SK-N-MC (cell line): Measurements from ENCODE around the gene ZNF19.

ENCODE experiments used
- EZH2 ChIP-seq: fragments of 200-600 bp; sonication (generic); IDR thresholded peaks from one replicate; pipeline ENCODE4 v1.6.1; 2017; ENCODE audit warnings: antibody characterized with exemption
- POLR2AphosphoS5 ChIP-seq: IDR thresholded peaks from 2 replicates; pipeline ENCODE4 v1.6.1; 2012; ENCODE audit warnings: mild to moderate bottlenecking, low read depth, low read length, borderline replicate concordance

DNA sequence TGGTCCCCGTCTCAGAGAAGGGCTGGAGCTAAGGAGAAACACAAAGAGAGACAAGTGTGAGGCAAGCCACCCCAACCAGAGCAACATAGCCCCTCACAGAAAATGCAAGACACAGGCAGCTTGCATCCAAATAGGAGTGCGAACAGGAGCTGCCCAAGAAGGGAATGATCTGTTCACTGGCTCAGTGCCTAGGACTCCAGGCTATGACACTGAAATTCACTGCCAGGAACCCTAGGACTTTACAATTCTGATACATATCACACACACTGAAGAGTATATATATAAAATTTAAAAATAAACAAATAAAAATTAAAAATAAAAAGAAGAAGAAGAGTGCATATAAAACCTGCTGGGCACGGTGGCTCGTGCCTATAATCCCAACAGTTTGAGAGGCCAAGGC lies 32.3 kb downstream of the ZNF19 start:
- TF ChIP-seq EZH2 = no peak
- no peak for TF ChIP-seq POLR2AphosphoS5
